Measurements from ENCODE around the gene AMBRA1.

AMBRA1 gene

GRCh38 chr11:46641639-46642038, 47.8 kb upstream of the AMBRA1 start:
- no peaks in the 10 kb centered on the region for H3K9me3 ChIP-seq (ENCODE audit: control insufficient read depth, low read length)
- H4K8ac ChIP-seq (ENCODE audit: low read length) = peak overlapping the region; percentile 49
- no peak overlapping the region for H4K91ac ChIP-seq (ENCODE audit: low read length)
- no peak overlapping the region for H3K4me3 ChIP-seq (ENCODE audit: insufficient read depth in 1 of 2, low read depth in 1 of 2, low read length in 2 of 2)
- H3K4me1 ChIP-seq (ENCODE audit: control insufficient read depth, insufficient read depth, low read depth, low read length) = peaks cover 1% of the 10 kb centered on the region
- WGBS = 94% methylated on average over 3 of the region's 3 CpGs
- H2AK5ac ChIP-seq (ENCODE audit: low read length, severe bottlenecking) = no peak overlapping the region
- H3K18ac ChIP-seq (ENCODE audit: low read depth in 1 of 2, low read length in 2 of 2) = no peak overlapping the region
- H3K27ac ChIP-seq (ENCODE audit: low read length, poor library complexity, severe bottlenecking) = no peak overlapping the region
- no peak overlapping the region for H2BK12ac ChIP-seq (ENCODE audit: low read length in 2 of 2)
- H3K27me3 ChIP-seq (ENCODE audit: control insufficient read depth in 1 of 2, insufficient read depth in 1 of 2, low read length in 2 of 2) = no peaks in the 10 kb centered on the region
- no peak overlapping the region for H2AFZ ChIP-seq (ENCODE audit: low read depth, low read length)
- peaks cover 12 to 66% of the 10 kb centered on the region in 2 experiments for H3K36me3 ChIP-seq (ENCODE audit: control insufficient read depth in 1 of 2, insufficient read depth in 2 of 2, low read depth in 1 of 2, low read length in 2 of 2)
- H3K79me1 ChIP-seq (replicated peaks; ENCODE audit: low read length, poor library complexity, severe bottlenecking) = peaks cover 16% of the 10 kb centered on the region
- H3K23ac ChIP-seq (ENCODE audit: low read length in 2 of 2) = no peak overlapping the region
- no peak overlapping the region for H3K14ac ChIP-seq (ENCODE audit: low read length in 2 of 2)
- H3K4ac ChIP-seq (ENCODE audit: low read depth in 1 of 2, low read length in 2 of 2) = no peak overlapping the region
- H2BK120ac ChIP-seq (ENCODE audit: low read depth, low read length) = no peak overlapping the region
- H3K9ac ChIP-seq (ENCODE audit: low read length) = no peak overlapping the region
- no peak overlapping the region for H2BK15ac ChIP-seq (ENCODE audit: low read depth, poor library complexity, severe bottlenecking)
- no peak overlapping the region for H3K4me2 ChIP-seq (ENCODE audit: low read length, poor library complexity, severe bottlenecking)
- DNase-seq = no peak
- no peak overlapping the region for H2BK5ac ChIP-seq (ENCODE audit: low read depth, low read length, poor library complexity, severe bottlenecking)

GRCh38 chr11:46640036-46640788, 46.4 kb upstream of the AMBRA1 start:
- H3K4me1 ChIP-seq (ENCODE audit: control insufficient read depth, insufficient read depth, low read depth, low read length) = peaks cover 1% of the 10 kb centered on the region
- H2BK5ac ChIP-seq (ENCODE audit: low read depth, low read length, poor library complexity, severe bottlenecking) = no peak overlapping the region
- H3K4me2 ChIP-seq (ENCODE audit: low read length, poor library complexity, severe bottlenecking) = no peak overlapping the region
- H3K23ac ChIP-seq (ENCODE audit: low read length in 2 of 2) = no peak overlapping the region
- H3K4ac ChIP-seq (ENCODE audit: low read depth in 1 of 2, low read length in 2 of 2) = no peak overlapping the region
- H2AK5ac ChIP-seq (ENCODE audit: low read length, severe bottlenecking) = no peak overlapping the region
- no peak overlapping the region for H3K18ac ChIP-seq (ENCODE audit: low read depth in 1 of 2, low read length in 2 of 2)
- DNase-seq = no peak
- H3K9ac ChIP-seq (ENCODE audit: low read length) = no peak overlapping the region
- peaks cover 4 to 62% of the 10 kb centered on the region in 2 experiments for H3K36me3 ChIP-seq (ENCODE audit: control insufficient read depth in 1 of 2, insufficient read depth in 2 of 2, low read depth in 1 of 2, low read length in 2 of 2)
- H3K27ac ChIP-seq (ENCODE audit: low read length, poor library complexity, severe bottlenecking) = no peak overlapping the region
- H2BK15ac ChIP-seq (ENCODE audit: low read depth, poor library complexity, severe bottlenecking) = no peak overlapping the region
- no peak overlapping the region for H2BK12ac ChIP-seq (ENCODE audit: low read length in 2 of 2)
- H4K8ac ChIP-seq (ENCODE audit: low read length) = no peak overlapping the region
- no peak overlapping the region for H2BK120ac ChIP-seq (ENCODE audit: low read depth, low read length)
- WGBS = 97% methylated on average over 6 of the region's 6 CpGs
- no peaks in the 10 kb centered on the region for H3K9me3 ChIP-seq (ENCODE audit: control insufficient read depth, low read length)
- H3K14ac ChIP-seq (ENCODE audit: low read length in 2 of 2) = no peak overlapping the region
- no peak overlapping the region for H4K91ac ChIP-seq (ENCODE audit: low read length)
- H2AFZ ChIP-seq (ENCODE audit: low read depth, low read length) = no peak overlapping the region
- H3K27me3 ChIP-seq (ENCODE audit: control insufficient read depth in 1 of 2, insufficient read depth in 1 of 2, low read length in 2 of 2) = no peaks in the 10 kb centered on the region
- H3K79me1 ChIP-seq (replicated peaks; ENCODE audit: low read length, poor library complexity, severe bottlenecking) = peaks cover 19% of the 10 kb centered on the region
- H3K4me3 ChIP-seq (ENCODE audit: insufficient read depth in 1 of 2, low read depth in 1 of 2, low read length in 2 of 2) = no peak overlapping the region

GRCh38 chr11:46639197-46639839, 45.5 kb upstream of the AMBRA1 start:
- 96% methylated on average over 7 of the region's 7 CpGs for WGBS
- Histone ChIP-seq H2BK15ac (ENCODE audit: low read depth, poor library complexity, severe bottlenecking) (no peak overlapping the region), H3K79me1 (replicated peaks; ENCODE audit: low read length, poor library complexity, severe bottlenecking) (peaks cover 22% of the 10 kb centered on the region), H4K8ac (ENCODE audit: low read length) (no peak overlapping the region), H2AK5ac (ENCODE audit: low read length, severe bottlenecking) (no peak overlapping the region), H3K27me3 (ENCODE audit: control insufficient read depth in 1 of 2, insufficient read depth in 1 of 2, low read length in 2 of 2) (no peaks in the 10 kb centered on the region), H3K4me2 (ENCODE audit: low read length, poor library complexity, severe bottlenecking) (no peak overlapping the region), H2AFZ (ENCODE audit: low read depth, low read length) (no peak overlapping the region), H3K23ac (ENCODE audit: low read length in 2 of 2) (no peak overlapping the region), H3K4me1 (ENCODE audit: control insufficient read depth, insufficient read depth, low read depth, low read length) (peaks cover 1% of the 10 kb centered on the region), H3K9me3 (ENCODE audit: control insufficient read depth, low read length) (no peaks in the 10 kb centered on the region), H3K27ac (ENCODE audit: low read length, poor library complexity, severe bottlenecking) (no peak overlapping the region), H2BK12ac (ENCODE audit: low read length in 2 of 2) (no peak overlapping the region), H2BK5ac (ENCODE audit: low read depth, low read length, poor library complexity, severe bottlenecking) (no peak overlapping the region), H3K14ac (ENCODE audit: low read length in 2 of 2) (no peak overlapping the region), H4K91ac (ENCODE audit: low read length) (no peak overlapping the region), H3K36me3 (ENCODE audit: control insufficient read depth in 1 of 2, insufficient read depth in 2 of 2, low read depth in 1 of 2, low read length in 2 of 2) (peaks cover 4 to 53% of the 10 kb centered on the region in 2 experiments), H3K9ac (ENCODE audit: low read length) (no peak overlapping the region), H3K4me3 (ENCODE audit: insufficient read depth in 1 of 2, low read depth in 1 of 2, low read length in 2 of 2) (no peak overlapping the region), H3K18ac (ENCODE audit: low read depth in 1 of 2, low read length in 2 of 2) (no peak overlapping the region), H2BK120ac (ENCODE audit: low read depth, low read length) (no peak overlapping the region), H3K4ac (ENCODE audit: low read depth in 1 of 2, low read length in 2 of 2) (no peak overlapping the region)
- no peak for DNase-seq

GRCh38 chr11:46637546-46637945, 43.7 kb upstream of the AMBRA1 start:
- Histone ChIP-seq H4K91ac (ENCODE audit: low read length) (no peak overlapping the region), H2AK5ac (ENCODE audit: low read length, severe bottlenecking) (no peak overlapping the region), H3K18ac (ENCODE audit: low read depth in 1 of 2, low read length in 2 of 2) (no peak overlapping the region), H3K36me3 (ENCODE audit: control insufficient read depth in 1 of 2, insufficient read depth in 2 of 2, low read depth in 1 of 2, low read length in 2 of 2) (peaks cover 4 to 44% of the 10 kb centered on the region in 2 experiments), H3K14ac (ENCODE audit: low read length in 2 of 2) (no peak overlapping the region), H2AFZ (ENCODE audit: low read depth, low read length) (no peak overlapping the region), H2BK5ac (ENCODE audit: low read depth, low read length, poor library complexity, severe bottlenecking) (no peak overlapping the region), H3K27ac (ENCODE audit: low read length, poor library complexity, severe bottlenecking) (no peak overlapping the region), H3K9ac (ENCODE audit: low read length) (no peak overlapping the region), H2BK120ac (ENCODE audit: low read depth, low read length) (peak overlapping the region; percentile 19), H3K9me3 (ENCODE audit: control insufficient read depth, low read length) (no peaks in the 10 kb centered on the region), H2BK15ac (ENCODE audit: low read depth, poor library complexity, severe bottlenecking) (no peak overlapping the region), H3K79me1 (replicated peaks; ENCODE audit: low read length, poor library complexity, severe bottlenecking) (peaks cover 19% of the 10 kb centered on the region), H3K4me3 (ENCODE audit: insufficient read depth in 1 of 2, low read depth in 1 of 2, low read length in 2 of 2) (no peak overlapping the region), H3K23ac (ENCODE audit: low read length in 2 of 2) (no peak overlapping the region), H3K4ac (ENCODE audit: low read depth in 1 of 2, low read length in 2 of 2) (no peak overlapping the region), H3K4me2 (ENCODE audit: low read length, poor library complexity, severe bottlenecking) (no peak overlapping the region), H4K8ac (ENCODE audit: low read length) (no peak overlapping the region), H3K27me3 (ENCODE audit: control insufficient read depth in 1 of 2, insufficient read depth in 1 of 2, low read length in 2 of 2) (no peaks in the 10 kb centered on the region), H3K4me1 (ENCODE audit: control insufficient read depth, insufficient read depth, low read depth, low read length) (peaks cover 1% of the 10 kb centered on the region), H2BK12ac (ENCODE audit: low read length in 2 of 2) (no peak overlapping the region)
- WGBS = 100% methylated on average over 4 of the region's 5 CpGs
- no peak for DNase-seq
